DMS79 (cell line): ENCODE measurements around the gene ARR3.
"Not testable (repeated sequence)": the region's sequence is repeated elsewhere in the genome, so short reads cannot be mapped to it uniquely, and the experiment has no call there.

ENCODE experiments used
- DNase-seq: peaks from one replicate; lab custom pipeline; 2025; lab: John Stamatoyannopoulos, UW

ARR3 gene

GRCh38 chrX:70268034-70268433 is at the start of gene ARR3:
Gene ARR3, plus strand, starts transcription at chrX:70268334. Its CDS starts 1,052 bp downstream, at chrX:70269386.
- DNase-seq = no peak

- DNase-seq = no peak
These were observed 48.0 kb upstream of the ARR3 start for GRCh38 chrX:70219938-70220764.

GRCh38 chrX:70226048-70226447 is 42.1 kb upstream of the ARR3 start:
- DNase-seq = no peak

GRCh38 chrX:70226687-70227086 is 41.4 kb upstream of the ARR3 start:
- DNase-seq = no peak

GRCh38 chrX:70231666-70232065 is 36.5 kb upstream of the ARR3 start:
- no peak for DNase-seq

- no peak for DNase-seq
These were observed 33.8 kb upstream of the ARR3 start, which contains the start of gene AWAT1 for GRCh38 chrX:70234355-70234754. Gene AWAT1, plus strand, starts transcription at chrX:70234655. Its CDS starts 41 bp downstream, at chrX:70234696.

GRCh38 chrX:70240751-70241150 is 27.4 kb upstream of the ARR3 start:
- DNase-seq = no peak

- no peak for DNase-seq
These were observed 26.6 kb upstream of the ARR3 start for GRCh38 chrX:70241501-70241900.

- not testable (repeated sequence) for DNase-seq
These were observed 24.5 kb upstream of the ARR3 start for GRCh38 chrX:70243601-70244000.

- DNase-seq = no peak
These were observed 23.3 kb upstream of the ARR3 start for GRCh38 chrX:70244881-70245280.

GRCh38 chrX:70247252-70247651 is 20.9 kb upstream of the ARR3 start:
- DNase-seq = no peak

GRCh38 chrX:70252491-70252890 is 15.6 kb upstream of the ARR3 start:
- DNase-seq = no peak

- peak; percentile 27 for DNase-seq
These were observed 14.6 kb upstream of the ARR3 start for GRCh38 chrX:70253377-70254062.

- no peak for DNase-seq
These were observed 14.1 kb upstream of the ARR3 start for GRCh38 chrX:70254063-70254400.

GRCh38 chrX:70254909-70255308 is 13.2 kb upstream of the ARR3 start:
- no peak for DNase-seq

GRCh38 chrX:70255452-70255851 is 12.7 kb upstream of the ARR3 start:
- no peak for DNase-seq

- no peak for DNase-seq
These were observed 10.5 kb upstream of the ARR3 start for GRCh38 chrX:70257423-70258288.

GRCh38 chrX:70260104-70260503 is 8.0 kb upstream of the ARR3 start, which contains the start of gene P2RY4:
Gene P2RY4, minus strand, starts transcription at chrX:70260204. Its CDS starts 580 bp downstream, at chrX:70259624.
- no peak for DNase-seq

- DNase-seq = peak; percentile 15
These were observed 5.1 kb upstream of the ARR3 start for GRCh38 chrX:70262952-70263567.

GRCh38 chrX:70264784-70265183 is 3.4 kb upstream of the ARR3 start:
- DNase-seq = no peak

- not testable (repeated sequence) for DNase-seq
These were observed 5.9 kb downstream of the ARR3 start for GRCh38 chrX:70274029-70274428.

GRCh38 chrX:70279081-70279480 is 10.9 kb downstream of the ARR3 start:
- no peak for DNase-seq
